ENCODE results near the gene ADGRD1.
A peak's percentile ranks its signal among the peaks of the same experiment; 100 is the strongest.

Gene ADGRD1

DNA sequence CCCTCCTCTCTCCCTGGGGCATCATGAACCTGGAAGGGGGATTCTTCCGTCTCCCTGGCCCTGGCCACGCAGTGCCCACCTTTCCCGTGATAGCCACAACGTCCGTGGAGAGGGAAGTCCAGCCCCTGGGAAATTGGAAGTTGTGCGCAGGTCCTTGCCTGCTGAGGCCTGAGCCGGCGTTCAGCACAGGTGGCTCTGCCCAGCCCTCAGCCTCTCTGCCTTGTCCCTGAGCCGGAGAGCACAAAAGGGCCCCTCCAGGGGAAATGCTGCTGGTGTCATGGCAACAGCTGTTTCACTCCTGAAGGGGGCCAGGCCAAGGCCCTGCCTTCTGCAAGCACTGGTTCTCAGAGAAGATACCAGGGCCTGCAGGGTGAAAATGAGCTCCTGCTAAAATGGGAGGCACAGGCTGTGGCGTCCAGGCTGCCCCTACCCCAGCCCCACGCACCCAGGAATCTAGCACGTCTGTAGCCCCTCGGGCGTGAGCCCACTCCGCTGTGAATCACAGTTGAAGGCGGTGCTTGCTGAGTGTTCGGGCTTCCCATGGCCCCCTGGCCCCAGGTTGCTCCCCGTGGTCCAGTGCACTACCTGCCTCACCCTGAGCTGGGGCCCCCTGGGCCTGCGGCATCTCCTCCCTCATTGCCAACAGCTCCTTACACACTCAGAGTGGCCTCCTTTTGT, 149.4 kb downstream of the ADGRD1 start:
- DNase-seq (ENCODE audit: low read depth in 2 of 2), result no peak

GRCh38 chr12:131103669-131104462, 150.2 kb downstream of the ADGRD1 start:
- DNase-seq (ENCODE audit: low read depth in 2 of 2), result no peak

- peak; percentile 53 to 56 for DNase-seq (ENCODE audit: low read depth in 2 of 2)
These were observed 151.0 kb downstream of the ADGRD1 start for GRCh38 chr12:131104463-131105350.

DNA sequence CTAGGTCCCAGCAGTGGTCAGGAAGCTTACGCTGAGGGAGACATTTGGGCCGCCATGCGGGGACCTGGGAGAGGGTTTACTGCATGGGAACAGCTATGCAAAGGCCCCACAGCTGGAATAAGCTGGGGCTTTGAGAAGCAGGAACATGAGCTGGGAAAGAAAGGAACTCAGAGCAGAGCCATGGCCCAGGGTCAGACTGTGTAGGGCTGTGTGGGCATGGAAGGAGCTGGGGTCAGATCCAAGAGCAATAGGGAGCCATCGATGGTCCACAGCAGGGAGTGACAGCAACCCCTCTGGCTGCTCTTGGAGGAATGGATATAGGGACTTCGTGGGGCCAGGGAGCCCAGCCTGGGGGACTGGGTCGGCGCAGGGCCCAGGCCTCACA, 151.6 kb downstream of the ADGRD1 start:
- no peak for DNase-seq (ENCODE audit: low read depth in 2 of 2)

DNA sequence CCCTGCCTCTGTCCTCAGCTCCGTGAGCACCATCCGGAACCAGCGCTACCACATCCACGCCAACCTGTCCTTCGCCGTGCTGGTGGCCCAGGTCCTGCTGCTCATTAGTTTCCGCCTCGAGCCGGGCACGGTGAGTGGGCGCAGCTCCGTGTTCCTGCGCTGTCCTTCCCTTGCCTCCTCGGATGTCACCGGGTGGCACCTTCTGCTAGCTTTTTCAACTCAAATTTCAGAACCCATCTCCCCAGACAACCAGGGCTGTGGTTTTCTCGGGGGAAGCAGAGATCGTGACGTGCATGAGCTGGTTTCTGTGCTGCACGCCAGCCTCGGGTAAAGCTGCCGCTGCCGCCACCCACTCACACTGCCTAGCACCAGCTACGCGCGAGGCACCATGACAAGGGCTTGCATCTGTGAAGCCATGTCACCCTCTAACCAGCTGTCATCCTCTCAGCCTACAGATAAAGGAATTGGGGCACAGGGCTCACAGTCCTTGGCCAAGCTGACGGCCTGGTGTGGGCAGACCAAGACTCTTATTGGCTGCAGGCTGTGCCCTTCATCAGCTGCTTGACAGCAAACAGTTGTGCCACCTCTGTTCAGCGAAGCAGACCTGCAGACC, 152.1 kb downstream of the ADGRD1 start:
- DNase-seq (ENCODE audit: low read depth in 2 of 2), result peak in 1 of 2 donors; percentile 12

GRCh38 chr12:131106349-131106941, 152.7 kb downstream of the ADGRD1 start:
- DNase-seq (ENCODE audit: low read depth in 2 of 2), result no peak

GRCh38 chr12:131108177-131108955, 154.7 kb downstream of the ADGRD1 start:
- no peak for DNase-seq (ENCODE audit: low read depth in 2 of 2)

DNA sequence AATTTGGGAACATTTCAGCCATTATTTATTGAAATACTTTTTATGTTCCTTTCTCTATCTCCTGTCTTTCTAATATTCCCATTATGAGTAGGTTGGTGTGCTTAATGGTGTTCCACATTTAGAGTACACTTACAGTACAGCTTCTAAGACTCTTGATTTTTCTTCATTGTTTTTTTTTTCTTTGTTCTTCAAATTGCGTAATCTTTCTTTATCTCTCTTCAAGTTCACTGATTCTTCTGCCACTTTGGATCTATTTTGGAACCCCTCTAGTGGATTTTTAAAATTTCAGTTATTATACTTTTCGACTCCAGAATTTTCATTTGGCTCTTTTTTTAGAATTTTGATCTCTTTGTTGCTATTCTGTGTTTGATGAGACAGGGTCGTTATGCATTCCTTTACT, 157.7 kb downstream of the ADGRD1 start:
- no peak for DNase-seq (ENCODE audit: low read depth in 2 of 2)

DNA sequence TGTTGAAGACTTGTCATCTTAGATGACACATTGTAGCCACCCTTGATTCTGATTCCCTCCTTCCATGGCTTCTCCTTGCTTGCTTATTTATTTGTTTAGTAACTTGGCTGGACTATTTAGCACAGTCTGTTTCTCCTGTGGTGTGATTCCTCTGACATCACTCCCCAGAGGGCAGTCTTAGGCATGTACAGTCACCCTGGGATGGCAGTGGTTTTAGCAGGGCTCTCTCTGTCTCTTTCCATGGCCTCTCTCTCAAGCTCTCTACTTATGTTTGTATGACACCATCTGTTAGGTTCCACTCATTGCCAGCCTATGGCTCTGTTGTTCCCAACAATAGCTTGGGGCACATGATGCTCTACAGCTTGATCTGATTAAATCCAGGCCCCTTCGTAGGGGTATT, 158.3 kb downstream of the ADGRD1 start:
- no peak for DNase-seq (ENCODE audit: low read depth in 2 of 2)

DNA sequence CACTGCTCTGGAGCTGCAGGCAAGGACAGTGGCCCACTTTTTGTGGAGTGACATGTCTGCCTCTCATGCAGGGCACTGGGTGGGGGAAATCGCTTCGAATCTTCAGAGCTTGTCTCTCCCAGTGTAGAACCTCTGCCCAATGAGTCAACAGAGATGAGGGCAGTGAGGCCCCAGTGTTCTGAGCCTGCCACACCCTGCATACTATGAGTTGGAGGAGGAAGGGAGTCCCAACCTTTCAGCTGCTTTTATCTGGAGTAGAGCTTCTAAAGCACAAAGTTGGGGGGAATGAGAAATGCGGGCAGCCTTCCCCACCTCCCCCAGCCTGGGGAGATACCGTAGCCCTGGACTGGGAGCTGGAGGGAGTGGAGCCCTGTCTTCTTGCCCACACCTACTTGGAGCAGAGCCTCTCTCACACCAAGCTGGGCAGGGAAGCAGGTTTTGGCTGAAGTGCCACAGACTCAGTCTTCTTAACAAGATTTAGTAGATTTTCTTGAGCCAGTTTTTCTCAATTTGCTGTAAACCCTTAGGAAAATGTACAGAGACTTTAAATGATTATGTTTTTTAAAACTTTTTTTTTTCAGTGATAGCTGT, 159.1 kb downstream of the ADGRD1 start:
- DNase-seq (ENCODE audit: low read depth in 2 of 2), result no peak

- DNase-seq (ENCODE audit: low read depth in 2 of 2), result no peak
These were observed 160.0 kb downstream of the ADGRD1 start for GRCh38 chr12:131113568-131114270.

DNA sequence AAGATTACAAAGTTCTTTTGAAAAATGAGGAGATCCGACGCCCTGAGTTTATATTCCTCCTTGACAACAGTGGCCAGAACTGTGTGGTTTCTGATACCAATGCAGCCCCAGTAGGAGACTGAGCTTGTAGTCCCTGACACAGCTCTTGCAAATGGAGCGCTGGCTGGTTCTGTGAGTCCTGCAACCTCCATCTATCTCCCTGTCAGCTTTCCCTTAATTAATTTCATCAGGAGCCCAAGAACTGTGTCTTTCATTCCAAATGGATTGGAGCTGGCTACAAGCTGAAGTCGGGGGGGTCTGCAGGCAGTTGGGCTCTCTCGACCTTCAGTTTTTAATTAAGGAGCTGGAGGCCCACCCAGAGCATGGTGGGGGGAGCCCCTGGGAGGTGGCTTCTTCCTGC, 160.6 kb downstream of the ADGRD1 start:
- no peak for DNase-seq (ENCODE audit: low read depth in 2 of 2)

DNA sequence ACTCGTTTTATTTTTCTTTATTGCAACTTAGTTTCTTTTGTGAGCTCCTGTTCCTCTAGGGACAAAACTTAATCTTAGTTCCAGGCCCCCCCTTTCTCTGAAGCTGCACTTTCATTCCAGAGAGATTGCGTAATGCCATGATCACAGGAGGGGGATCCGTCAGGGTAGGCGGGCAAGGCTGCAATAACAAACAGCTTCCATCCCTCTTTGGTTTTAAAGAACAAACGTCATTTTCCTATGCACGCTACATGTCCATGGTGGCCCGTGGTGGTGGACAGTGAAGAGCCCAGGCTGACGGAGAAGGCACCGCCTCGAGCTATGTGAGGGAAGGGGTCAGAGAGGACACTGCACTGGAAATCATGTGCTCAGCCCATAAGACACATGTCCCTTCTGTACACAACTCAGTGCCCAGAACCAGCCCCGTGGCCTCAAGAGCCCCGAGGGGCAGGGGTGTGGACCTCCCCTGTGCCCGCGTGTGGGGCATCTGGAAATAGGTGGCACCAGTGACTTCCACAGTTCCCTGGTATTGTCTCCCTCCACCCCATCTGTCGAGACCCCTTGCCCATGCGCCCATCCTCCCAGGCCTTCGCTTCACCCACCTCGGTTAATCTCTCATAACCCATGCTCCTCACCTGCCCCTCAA, 161.4 kb downstream of the ADGRD1 start:
- DNase-seq (ENCODE audit: low read depth in 2 of 2), result no peak

DNA sequence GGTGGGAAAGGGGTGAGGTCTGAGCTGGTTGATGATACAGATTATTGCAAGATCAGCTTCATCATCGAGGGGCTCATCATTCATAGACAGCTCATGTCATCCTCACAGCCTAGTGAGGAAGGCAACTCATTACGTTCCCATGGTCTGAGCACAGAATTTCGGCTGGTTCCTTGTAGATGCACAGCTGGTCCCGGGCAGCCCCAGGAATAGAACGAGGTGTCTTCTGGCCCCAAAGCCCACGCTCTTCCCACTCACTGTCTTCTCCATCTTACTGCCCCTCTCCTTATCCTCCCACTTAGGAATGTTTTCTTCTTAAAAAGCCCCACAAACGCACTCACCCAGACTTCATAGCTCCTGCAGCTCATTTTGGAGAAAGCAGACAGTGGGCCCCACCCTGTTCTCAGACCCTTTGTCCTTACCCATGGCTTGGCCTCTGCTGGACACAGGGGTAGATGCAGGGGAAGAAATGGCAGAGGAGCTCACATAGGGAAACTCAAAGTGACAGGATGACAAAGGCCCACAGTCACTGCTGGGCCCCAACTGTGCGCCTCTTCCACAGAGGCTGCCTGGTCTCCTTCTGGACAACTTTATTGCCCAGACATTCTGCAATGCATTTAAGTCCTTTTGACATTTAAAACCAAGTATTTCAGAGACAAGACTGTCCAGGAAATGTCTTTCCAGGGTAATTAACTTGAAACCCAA, 162.2 kb downstream of the ADGRD1 start:
- no peak for DNase-seq (ENCODE audit: low read depth in 2 of 2)

- no peak for DNase-seq (ENCODE audit: low read depth in 2 of 2)
These were observed 162.9 kb downstream of the ADGRD1 start for GRCh38 chr12:131116468-131117117.

GRCh38 chr12:131117438-131118245, 163.9 kb downstream of the ADGRD1 start:
- DNase-seq (ENCODE audit: low read depth in 2 of 2), result no peak

DNA sequence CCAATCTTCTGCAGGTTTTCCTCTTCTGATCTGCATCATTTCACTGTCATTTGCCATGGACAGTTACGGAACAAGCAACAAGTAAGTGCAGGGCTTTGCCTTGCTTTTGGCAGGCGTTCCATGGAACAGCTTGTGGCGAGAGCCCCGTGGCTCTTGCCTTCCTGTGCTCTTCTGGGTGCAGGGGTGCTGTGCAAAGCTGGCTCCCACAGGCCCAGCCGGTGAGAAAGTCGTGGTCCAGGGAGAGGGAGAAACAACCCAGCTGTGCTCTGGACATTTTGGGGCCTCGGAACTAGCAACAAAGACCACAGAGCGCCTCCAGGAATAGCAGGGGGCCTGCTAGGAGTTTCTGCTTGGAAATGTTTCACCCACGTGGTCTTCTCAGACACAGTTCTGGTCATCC, 164.7 kb downstream of the ADGRD1 start:
- no peak for DNase-seq (ENCODE audit: low read depth in 2 of 2)

All from activated CD8-positive, alpha-beta memory T cell treated with anti-CD3 and anti-CD28 coated beads for 4 hours (primary cell).